Left colon (tissue), 2 donors: Measurements from ENCODE around the gene ATXN7L1. TPM values are rescaled to one million over a fixed set of nuclear protein-coding genes. Genes with fewer than 3 reads are reported as not detected.
A peak's percentile ranks its signal among the peaks of the same experiment; 100 is the strongest.
"Not testable (repeated sequence)": the region's sequence is repeated elsewhere in the genome, so short reads cannot be mapped to it uniquely, and the experiment has no call there.

Source experiments
- ATAC-seq: fragments of 200-7000 bp; cut with Tn5 transposase; one replicate; pipeline ENCODE4 v1.9.1; 2020; ENCODE audit warnings: mild to moderate bottlenecking, moderate library complexity
- DNase-seq, 2 donors: peaks; one replicate each; pipeline ENCODE4 v3.0.0-alpha.2; 2020
- intact Hi-C, 2 donors: fragments of 100-400 bp; cut with DNase I in 1 of 2; cut with micrococcal nuclease in 1 of 2; formaldehyde crosslinking; loops; one replicate each; pipeline versions ENCODE4 v1.11.2 to v1.14.0; 2022; cut with DNase I, micrococcal nuclease
- total RNA-seq, 2 donors: library from RNA; stranded (reverse); fragmentation: NEBNext Ultra II Directional; extraction: Animal tissue kit (Norgen Biotek cat#: 25700); gene quantifications; one replicate each; pipeline ENCODE4 v1.2.1, GENCODE V29; 2021
- donor health status: DM: no; HTN: no; CAD: no.
- donor health status: DM: yes; HTN: yes; CAD: no.

The ATXN7L1 gene
- total RNA-seq, 2 donors from 2014 or later: 19.6 to 22.1 TPM

DNA sequence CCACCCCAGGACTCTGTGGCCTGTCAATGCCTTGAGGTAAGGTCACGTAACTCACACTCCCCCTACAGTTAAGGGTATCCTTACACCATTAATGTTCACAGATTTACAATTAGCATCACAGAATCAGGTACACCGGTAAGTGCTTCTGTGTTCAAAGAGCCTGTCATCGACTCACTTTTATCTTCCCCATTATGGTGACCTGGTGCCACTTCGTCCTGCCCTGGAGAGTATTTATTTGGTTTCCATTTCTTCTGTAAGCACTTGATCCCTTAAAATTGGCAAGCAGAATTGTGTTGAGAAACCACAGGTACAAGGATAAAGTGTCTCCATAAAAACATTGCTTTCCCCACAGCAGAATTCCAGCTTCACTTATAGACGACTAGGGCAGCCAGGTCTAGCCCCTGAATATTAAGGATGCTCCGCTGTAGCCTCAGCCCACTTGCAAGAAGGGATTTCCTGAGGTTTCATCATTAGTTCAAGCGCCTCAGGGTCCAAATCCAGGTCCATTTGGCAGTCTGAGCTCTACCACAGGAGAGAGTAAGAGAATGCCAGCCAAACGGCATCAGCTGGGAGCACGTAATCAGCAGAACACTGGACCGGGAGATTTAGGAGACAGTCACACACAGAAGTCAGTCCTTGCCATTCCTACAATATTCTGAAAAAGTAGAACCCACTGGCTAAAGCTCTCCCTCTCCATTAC, 10.1 kb downstream of the ATXN7L1 start:
- intact Hi-C loops: no loop called here
- DNase-seq: no peak
- ATAC-seq: no peak

DNA sequence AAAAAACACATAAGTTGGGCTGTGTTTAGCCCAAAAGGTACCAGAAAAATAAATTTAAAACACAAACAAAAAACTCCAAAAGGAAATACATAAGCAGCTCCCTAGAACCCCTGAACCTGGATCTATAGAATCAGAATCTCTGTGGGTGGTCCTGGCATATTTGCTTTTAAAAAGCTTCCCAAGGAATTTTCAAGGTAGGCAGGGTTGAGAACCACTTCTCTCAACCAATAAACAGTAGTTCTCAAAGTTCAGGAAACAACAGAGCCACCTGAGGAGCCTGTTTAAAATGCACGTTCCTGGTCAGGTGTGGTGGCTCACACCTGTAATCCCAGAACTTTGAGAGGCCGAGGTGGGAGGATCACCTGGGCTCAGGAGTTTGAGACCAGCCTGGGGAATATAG, 12.5 kb downstream of the ATXN7L1 start:
- intact Hi-C loops: no loop called here
- DNase-seq (no peak), ATAC-seq (no peak)

DNA sequence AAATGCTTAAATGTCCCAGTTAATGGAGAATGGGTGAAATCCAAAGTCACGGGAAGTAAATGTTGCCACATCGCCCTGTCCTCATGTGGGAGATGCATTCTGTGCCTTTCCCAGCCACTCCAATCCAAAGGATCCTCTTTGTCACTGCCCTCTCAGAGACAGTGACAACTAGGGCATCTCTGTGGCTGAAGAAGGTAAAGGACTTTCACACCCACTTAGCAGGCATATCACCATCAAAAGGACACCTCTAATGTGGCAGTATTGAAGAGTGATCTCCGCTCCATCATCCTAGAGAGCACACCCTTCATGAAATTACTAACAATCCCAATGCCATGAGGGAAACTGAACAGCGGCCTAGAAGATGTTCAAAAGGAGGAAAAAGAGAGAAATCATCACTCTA, 13.6 kb downstream of the ATXN7L1 start:
- DNase-seq (no peak), ATAC-seq (no peak)
- intact Hi-C loops: no loop called here

DNA sequence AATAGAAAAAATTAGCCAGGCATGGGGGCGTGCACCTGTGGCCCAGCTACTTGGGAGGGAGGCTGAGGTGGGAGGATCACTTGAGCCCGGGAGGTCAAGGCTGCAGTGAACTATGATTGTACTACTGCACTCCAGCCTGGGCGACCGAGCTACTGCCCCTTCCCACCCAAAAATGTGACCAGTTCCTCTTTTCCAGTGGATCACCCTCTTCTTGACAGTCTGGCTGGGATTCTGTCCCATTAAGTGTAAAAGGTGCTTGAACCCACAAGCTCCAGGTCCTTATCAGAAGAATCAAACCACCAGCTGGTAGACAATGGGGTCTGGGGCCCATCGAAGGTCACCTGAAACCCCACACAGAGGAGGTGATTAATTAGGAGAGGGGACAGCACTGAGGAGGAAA, 14.1 kb downstream of the ATXN7L1 start:
- DNase-seq (no peak), ATAC-seq (no peak)
- intact Hi-C loops: no loop called here

DNA sequence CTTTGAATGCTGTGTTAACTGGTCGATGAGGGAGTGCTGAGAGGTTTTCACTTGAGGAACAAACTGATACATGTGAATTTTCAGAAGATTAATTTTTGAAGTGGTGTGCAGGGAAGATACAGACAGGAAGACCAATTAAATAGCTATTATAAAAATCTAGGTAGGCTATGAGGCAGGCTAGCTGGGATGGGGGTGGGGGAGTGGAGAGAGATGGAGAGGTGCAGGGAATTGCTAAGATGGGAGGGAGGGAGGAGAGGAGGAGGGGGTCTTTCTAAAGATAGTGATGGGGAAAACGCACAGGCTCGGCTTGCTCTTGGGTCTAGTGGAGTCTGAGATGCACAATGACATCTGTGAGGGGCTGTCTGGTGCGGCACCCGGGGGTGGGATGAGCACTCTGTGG, 15.2 kb downstream of the ATXN7L1 start:
- no peak for DNase-seq
- ATAC-seq: no peak
- intact Hi-C loops: no loop called here

DNA sequence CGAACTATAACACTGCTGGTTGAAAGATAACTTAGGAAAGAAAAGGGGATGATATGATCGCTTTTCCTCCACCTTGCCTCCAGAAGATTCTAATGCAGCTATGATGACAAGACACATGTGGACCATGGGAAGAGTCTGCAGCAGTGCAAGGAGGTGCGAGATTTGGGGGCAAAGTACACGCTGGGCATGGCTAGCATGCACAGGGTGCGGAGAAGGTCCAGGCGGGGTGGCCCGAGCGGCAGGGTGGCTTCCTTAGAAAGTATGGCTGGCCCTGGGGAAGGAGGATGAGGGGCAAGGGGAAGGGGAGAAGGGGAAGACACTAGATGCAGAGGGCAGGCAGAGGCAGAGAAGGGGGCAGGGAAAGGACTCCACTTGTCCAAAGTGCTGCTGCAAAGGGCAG, 15.6 kb downstream of the ATXN7L1 start:
- DNase-seq (no peak), ATAC-seq (no peak)
- intact Hi-C loops: no loop called here

DNA sequence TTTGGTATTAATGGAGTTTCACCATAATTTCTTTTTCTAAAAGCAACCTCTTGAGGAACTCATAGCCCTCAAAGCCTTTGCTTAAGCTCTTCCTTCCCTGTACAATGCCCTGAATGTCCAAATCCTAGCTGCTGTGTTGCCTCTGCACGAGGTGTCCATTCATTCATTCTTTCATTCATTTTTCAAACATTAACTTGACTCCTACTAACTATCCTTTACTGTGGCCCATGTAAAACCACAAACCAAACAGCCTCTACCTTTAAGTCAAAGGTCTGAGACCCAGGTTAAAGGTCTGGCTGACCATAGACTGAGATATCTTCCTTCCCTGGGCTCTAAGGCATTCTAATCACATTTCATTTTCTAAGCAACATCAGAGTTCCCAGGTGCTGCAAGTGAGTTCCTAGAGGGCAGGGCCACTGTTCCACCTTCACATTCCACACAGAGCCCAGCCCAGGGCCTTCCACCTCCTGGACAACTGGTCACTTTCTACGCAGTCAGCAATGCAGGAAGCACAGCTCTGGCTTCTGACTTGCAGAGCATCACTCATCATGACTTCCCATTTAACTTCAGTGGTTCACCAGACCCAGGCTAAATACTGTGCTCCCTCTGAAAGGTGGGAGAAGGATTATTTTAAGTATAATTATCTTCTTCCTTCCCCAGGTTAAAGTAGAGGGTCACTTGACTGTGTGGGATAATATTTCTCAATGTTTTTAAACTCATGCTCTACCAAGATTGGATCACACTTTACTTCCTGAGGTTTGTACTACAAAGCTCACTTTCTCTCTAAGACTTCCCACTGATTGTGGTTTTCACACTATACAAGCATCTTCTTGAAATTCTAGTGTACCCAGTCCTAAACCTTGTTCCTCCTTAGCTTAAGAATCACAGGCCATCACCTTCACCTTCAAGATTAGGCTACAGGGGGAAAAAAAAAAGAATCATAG, 19.1 kb downstream of the ATXN7L1 start:
- ATAC-seq (peak; percentile 28), DNase-seq (no peak)
- intact Hi-C loops: no loop called here

DNA sequence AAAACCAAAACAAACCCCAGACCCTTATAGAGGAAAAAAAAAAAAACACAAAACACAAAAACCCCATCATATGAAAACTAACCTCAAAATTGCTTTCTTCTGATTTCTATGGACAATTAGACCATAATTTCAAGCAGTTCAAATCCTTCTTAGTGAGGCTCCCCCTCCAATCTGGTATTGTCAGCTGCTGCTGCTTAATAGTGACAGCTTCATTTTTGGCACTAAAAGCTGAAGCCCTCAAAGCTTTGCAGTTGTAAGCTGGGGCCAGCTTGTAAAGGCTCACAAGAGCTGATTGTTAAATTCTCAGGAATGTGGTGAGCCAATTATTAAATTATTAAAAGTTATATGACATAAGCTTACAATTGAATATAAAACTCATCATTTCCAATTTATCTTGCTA, 21.9 kb downstream of the ATXN7L1 start:
- DNase-seq (no peak), ATAC-seq (no peak)
- intact Hi-C loops: no loop called here

DNA sequence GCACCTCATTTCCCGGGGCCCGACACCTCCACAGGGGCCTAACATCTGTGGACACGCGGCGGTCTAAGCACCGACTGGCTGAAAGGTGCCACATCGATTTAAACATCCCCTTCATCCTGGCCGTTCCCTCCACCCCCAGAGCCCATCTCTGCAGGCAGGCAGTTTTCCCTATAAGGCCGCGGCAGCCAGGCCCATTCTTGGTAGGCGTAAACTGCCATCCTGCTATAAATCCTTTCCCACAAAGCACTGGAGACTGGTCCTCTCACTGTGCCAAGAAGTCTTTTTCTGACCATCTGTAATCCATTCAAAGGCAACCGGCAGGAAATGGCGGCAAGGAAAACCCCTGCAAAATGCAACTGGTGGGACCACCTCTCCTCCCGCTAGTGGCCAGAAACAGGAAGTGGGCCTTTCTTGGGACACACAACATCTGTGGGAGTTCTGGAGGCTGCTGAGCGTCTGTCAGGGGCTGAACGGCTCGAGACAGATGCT, 22.4 kb downstream of the ATXN7L1 start:
- ATAC-seq: no peak
- intact Hi-C loops: no loop called here
- no peak for DNase-seq

DNA sequence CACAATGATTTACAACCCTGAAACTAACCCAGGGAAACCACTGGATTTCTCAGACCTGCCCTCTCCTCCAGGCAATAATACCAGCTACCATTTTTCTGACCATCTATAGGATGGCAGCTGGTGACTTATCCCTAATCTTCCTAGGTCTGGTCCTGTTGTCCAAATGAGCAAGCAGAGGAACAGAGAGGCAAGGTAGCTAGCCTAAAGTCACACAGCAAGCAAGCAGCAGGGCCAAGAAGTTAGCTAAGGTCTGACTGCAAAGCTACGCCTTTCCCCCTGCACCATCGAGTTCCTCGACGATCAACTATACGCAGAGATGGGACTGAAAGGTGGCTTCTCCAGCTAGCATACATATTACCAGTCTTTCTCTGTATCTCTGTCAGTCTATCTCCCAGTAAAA, 25.3 kb downstream of the ATXN7L1 start:
- ATAC-seq (no peak), DNase-seq (no peak)
- intact Hi-C loops: no loop called here

DNA sequence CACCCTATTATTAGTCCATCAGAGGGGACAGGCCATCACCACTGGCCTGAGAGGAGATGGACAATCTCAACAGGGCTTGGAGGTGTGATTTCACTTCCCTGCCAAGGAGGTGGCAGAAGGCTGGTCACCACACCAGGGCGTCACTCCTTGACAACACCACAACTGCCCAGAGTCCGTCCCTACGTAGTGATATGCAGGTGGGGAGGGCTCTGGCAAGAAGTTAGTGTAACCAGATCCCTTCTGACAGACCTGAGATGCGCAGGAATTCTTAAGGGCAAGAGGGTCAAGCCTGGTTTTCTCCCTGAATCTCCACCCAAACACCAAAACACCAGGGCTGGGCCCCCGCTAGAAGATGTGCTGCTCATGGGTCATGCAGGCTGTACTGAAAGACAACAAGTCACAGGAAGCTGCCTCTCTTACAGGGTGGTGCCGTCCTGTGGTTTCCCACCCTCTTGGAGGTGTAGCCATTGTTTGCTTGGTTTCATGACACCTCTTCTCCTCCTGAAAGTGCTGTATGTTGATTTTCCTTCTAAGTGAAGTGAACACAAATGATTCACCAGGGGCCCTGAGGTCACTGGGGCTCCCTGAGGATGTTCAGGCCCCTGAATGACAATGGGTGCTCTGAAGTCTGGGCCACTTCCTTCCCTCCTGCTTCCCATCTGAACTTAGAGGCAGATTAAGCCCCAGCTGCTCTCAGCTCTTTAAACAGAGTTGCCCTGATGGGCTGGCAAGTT, 27.1 kb downstream of the ATXN7L1 start:
- ATAC-seq (peak; percentile 23), DNase-seq (no peak)
- intact Hi-C loops: no loop called here

DNA sequence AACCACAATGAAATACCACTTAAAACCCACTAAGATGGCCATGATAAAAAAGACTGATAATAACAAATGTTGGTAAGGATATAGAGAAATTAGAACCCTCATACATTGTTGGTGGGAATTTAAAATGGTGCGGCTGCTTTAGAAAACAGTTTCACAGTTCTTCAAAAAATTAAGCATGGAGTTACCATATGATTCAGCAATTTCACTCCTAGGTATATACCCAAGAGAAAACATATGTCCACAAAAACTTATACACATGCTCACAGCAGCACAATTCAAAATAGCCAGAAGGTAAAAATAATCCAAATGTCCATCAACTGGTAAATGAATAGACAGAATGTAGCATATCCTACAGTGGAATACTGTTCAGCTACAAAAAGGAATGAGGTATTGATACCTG, 30.0 kb downstream of the ATXN7L1 start:
- DNase-seq (no peak), ATAC-seq (no peak)
- intact Hi-C loops: no loop called here

DNA sequence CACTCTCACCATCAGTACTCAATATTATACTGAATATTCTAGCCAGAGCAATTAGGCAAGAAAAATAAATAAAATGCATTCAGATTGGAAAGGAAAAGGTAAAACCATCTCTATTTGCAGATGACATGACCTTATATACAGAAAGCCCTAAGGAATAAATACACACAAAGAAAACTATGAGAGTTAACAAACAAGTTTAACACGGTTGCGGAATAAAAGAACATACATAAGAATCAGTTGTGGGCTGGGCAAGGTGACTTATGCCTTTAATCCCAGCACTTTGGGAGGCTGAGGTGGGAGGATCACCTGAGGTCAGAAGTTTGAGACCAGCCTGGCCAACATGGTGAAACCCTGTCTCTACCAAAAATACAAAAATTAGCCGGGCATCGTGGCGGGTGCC, 31.7 kb downstream of the ATXN7L1 start:
- intact Hi-C loops, ATAC-seq, DNase-seq: not testable (repeated sequence)

DNA sequence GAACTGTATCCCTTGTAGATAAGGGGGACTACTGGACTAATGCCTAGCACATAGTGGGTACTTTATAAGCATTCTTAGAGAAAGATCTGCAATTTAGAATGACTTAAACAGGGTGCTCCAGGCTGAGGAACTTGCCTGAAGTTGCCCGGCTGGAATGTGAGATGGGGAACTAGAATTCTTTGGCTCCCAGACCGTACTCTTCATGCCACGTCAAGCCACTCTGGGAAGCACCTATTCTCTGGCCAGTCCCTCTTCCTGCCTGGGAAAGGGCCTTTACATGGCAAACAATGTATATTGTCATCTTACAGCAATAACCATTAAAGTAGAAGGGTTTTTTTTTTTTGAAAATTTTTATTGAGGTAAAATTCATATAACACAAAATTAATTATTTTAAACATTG, 34.5 kb downstream of the ATXN7L1 start:
- intact Hi-C loops: no loop called here
- DNase-seq (no peak), ATAC-seq (no peak)

DNA sequence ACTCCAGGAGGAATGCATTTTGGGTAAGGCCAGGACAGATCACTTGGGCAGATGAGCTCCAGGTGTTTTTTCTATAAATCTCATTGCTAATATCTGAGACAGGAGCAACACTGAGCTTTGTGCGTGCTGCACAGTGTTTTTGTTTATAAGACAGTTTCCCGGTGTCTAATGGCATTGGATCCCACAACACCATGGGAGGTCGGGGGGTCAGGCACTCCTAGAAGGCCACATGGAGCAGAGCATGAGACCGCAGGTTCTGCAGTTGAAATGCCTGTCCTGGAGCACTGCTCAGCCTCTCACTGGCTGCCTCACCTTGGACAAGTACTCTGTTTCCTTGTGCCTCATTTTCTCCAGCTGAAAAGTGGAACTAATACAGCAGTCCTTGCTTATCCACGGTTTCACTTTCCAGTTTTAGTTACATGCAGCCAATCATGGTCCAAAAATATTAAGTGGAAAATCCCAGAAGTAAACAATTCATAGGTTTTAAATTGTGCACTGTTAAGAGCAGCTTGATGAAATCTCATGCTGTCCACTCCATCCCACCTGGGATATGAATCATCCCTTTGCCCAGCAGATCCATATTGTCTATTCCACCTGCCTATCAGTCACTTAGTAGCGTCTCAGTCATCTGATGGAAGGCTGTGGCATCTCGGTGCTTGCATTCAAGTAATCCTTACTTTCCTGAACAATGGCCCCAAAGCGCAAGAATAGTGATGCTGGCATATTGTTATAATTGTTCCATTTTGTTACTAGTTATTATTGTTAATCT, 35.2 kb downstream of the ATXN7L1 start:
- intact Hi-C loops: no loop called here
- ATAC-seq: no peak
- no peak for DNase-seq

DNA sequence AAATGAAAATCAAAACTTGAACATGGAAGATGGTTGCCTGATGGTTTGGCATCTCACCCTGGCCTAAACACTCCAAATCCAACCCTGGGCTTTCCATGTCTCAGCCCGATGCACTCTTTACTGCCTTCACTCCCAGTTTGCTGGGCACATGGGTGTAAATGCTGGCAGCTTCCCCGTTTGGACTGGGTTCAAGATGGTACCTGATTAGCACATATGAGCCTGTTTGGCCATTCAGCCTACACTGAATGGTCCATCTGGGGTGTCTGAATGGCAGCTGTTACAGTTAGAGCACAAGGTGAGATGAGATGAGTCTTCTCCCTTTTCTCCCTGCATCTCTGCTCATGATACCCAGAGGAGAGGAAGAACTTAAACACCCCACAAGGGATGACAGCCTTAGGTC, 37.1 kb downstream of the ATXN7L1 start:
- intact Hi-C loops: no loop called here
- DNase-seq: no peak
- no peak for ATAC-seq

DNA sequence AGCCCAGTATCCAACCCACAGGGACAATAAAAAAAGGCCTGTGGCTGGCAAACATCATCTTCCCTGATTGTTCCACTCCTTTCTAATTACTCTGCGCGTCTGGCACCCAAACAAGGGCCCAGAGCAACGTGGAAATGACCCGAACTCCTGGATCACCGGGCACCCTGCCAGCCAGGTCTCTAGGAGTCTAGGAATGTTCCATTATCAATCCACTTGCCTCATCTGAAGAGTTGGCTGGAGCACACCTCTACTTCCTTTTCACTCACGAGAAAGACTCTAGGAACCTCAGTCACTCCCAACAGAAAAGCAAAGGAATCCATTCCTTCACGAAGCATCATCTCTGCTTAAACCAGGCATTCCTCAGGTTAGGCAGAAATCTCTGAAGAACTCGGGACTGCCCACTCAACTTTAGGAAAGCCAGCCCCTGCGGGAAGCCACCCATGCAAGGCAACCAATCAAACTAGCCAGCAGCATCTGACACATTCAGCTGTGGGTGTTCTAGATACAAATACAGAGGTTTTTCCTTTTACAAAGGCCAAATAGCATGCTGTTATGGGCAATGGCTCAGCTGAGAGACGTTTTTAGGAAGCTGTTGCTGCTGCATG, 37.7 kb downstream of the ATXN7L1 start:
- DNase-seq (peak; percentile 63 to 78), ATAC-seq (peak; percentile 79)
- intact Hi-C loops: no loop called here
